Measurements from ENCODE around the gene SEZ6L2. TPM values are rescaled to one million over a fixed set of nuclear protein-coding genes. Genes with fewer than 3 reads are reported as not detected.

SEZ6L2 gene
- total and polyA plus RNA-seq, 2 of the 13 experiments (the other 11 are each of a cell fraction or from before 2014, with no cell fraction given) = 14.9 to 16.9 TPM

- TF ChIP-seq BORCS8-MEF2B (CRISPR knock-in tag; IDR thresholded peaks at IDR 0.05) (no peak), TOE1 (CRISPR knock-in tag; IDR thresholded peaks at IDR 0.05) (no peak), E2F5 (CRISPR knock-in tag; conservative IDR thresholded peaks at IDR 0.05) (peak; percentile 88; the same call in 1 of the 2 replicates), ZNF879 (CRISPR knock-in tag; IDR thresholded peaks at IDR 0.05) (no peak), ZNF776 (CRISPR knock-in tag; IDR thresholded peaks at IDR 0.05) (no peak), FLYWCH1 (CRISPR knock-in tag; IDR thresholded peaks at IDR 0.05) (no peak), HMG20B (CRISPR knock-in tag; conservative IDR thresholded peaks at IDR 0.05) (peak; percentile 31; the same call in 1 of the 2 replicates), CBX2 (IDR thresholded peaks at IDR 0.05; ENCODE audit: low read depth, low read length) (no peak), CBX2 (CRISPR knock-in tag; IDR thresholded peaks at IDR 0.05; ENCODE audit: low read depth) (no peak), FIP1L1 (IDR thresholded peaks at IDR 0.05; ENCODE audit: borderline replicate concordance, insufficient read depth, low read depth, low read length) (no peak), ZNF639 (CRISPR knock-in tag; conservative IDR thresholded peaks at IDR 0.05) (no peak; the same call in 1 of the 2 replicates), ZNF331 (CRISPR knock-in tag; IDR thresholded peaks at IDR 0.05) (peak; percentile 87), ZNF20 (CRISPR knock-in tag; IDR thresholded peaks at IDR 0.05) (peak; percentile 81)
- TF ChIP-seq, protein P1, sequence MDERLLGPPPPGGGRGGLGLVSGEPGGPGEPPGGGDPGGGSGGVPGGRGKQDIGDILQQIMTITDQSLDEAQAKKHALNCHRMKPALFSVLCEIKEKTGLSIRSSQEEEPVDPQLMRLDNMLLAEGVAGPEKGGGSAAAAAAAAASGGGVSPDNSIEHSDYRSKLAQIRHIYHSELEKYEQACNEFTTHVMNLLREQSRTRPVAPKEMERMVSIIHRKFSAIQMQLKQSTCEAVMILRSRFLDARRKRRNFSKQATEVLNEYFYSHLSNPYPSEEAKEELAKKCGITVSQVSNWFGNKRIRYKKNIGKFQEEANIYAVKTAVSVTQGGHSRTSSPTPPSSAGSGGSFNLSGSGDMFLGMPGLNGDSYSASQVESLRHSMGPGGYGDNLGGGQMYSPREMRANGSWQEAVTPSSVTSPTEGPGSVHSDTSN (CRISPR knock-in tag; IDR thresholded peaks at IDR 0.05) = no peak
- TF ChIP-seq, protein P2, sequence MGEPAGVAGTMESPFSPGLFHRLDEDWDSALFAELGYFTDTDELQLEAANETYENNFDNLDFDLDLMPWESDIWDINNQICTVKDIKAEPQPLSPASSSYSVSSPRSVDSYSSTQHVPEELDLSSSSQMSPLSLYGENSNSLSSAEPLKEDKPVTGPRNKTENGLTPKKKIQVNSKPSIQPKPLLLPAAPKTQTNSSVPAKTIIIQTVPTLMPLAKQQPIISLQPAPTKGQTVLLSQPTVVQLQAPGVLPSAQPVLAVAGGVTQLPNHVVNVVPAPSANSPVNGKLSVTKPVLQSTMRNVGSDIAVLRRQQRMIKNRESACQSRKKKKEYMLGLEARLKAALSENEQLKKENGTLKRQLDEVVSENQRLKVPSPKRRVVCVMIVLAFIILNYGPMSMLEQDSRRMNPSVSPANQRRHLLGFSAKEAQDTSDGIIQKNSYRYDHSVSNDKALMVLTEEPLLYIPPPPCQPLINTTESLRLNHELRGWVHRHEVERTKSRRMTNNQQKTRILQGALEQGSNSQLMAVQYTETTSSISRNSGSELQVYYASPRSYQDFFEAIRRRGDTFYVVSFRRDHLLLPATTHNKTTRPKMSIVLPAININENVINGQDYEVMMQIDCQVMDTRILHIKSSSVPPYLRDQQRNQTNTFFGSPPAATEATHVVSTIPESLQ (CRISPR knock-in tag; conservative IDR thresholded peaks at IDR 0.05) = peak; percentile 98; the same call in 1 of the 2 replicates
- TF ChIP-seq, protein P3, sequence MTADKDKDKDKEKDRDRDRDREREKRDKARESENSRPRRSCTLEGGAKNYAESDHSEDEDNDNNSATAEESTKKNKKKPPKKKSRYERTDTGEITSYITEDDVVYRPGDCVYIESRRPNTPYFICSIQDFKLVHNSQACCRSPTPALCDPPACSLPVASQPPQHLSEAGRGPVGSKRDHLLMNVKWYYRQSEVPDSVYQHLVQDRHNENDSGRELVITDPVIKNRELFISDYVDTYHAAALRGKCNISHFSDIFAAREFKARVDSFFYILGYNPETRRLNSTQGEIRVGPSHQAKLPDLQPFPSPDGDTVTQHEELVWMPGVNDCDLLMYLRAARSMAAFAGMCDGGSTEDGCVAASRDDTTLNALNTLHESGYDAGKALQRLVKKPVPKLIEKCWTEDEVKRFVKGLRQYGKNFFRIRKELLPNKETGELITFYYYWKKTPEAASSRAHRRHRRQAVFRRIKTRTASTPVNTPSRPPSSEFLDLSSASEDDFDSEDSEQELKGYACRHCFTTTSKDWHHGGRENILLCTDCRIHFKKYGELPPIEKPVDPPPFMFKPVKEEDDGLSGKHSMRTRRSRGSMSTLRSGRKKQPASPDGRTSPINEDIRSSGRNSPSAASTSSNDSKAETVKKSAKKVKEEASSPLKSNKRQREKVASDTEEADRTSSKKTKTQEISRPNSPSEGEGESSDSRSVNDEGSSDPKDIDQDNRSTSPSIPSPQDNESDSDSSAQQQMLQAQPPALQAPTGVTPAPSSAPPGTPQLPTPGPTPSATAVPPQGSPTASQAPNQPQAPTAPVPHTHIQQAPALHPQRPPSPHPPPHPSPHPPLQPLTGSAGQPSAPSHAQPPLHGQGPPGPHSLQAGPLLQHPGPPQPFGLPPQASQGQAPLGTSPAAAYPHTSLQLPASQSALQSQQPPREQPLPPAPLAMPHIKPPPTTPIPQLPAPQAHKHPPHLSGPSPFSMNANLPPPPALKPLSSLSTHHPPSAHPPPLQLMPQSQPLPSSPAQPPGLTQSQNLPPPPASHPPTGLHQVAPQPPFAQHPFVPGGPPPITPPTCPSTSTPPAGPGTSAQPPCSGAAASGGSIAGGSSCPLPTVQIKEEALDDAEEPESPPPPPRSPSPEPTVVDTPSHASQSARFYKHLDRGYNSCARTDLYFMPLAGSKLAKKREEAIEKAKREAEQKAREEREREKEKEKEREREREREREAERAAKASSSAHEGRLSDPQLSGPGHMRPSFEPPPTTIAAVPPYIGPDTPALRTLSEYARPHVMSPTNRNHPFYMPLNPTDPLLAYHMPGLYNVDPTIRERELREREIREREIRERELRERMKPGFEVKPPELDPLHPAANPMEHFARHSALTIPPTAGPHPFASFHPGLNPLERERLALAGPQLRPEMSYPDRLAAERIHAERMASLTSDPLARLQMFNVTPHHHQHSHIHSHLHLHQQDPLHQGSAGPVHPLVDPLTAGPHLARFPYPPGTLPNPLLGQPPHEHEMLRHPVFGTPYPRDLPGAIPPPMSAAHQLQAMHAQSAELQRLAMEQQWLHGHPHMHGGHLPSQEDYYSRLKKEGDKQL (CRISPR knock-in tag; IDR thresholded peaks at IDR 0.05; ENCODE audit: low read depth) = no peak
These were observed at the start of gene SEZ6L2 (continued) for GRCh38 chr16:29899516-29900101.

Measured in HepG2 (cell line).